Right atrium auricular region (tissue), 2 donors: Measurements from ENCODE around the gene SLC9A9. TPM values are rescaled to one million over a fixed set of nuclear protein-coding genes. Genes with fewer than 3 reads are reported as not detected.

Source experiments
- DNase-seq: peaks from one replicate; pipeline ENCODE4 v3.0.0-alpha.2; 2019; ENCODE audit warnings: low spot score
- H3K27ac ChIP-seq, 2 donors: fragments of 200-600 bp; sonication (generic); 1 replicate in 1 of 2; 2 replicates in 1 of 2; pipeline ENCODE4 v1.5.1; 2016 to 2019
- H3K27me3 ChIP-seq, 2 donors: fragments of 200-600 bp; sonication (generic); one replicate each; pipeline versions ENCODE4 v1.5.1 to v1.6.0; 2017 to 2019
- H3K36me3 ChIP-seq: fragments of 200-600 bp; sonication (generic); one replicate; pipeline ENCODE4 v1.5.1; 2016
- H3K4me1 ChIP-seq, 2 donors: fragments of 200-600 bp; sonication (generic); one replicate each; pipeline versions ENCODE4 v1.5.1 to v1.6.0; 2017 to 2019
- H3K4me3 ChIP-seq, 2 donors: fragments of 200-600 bp; sonication (generic); 1 replicate in 1 of 2; 2 replicates in 1 of 2; pipeline ENCODE4 v1.5.1; 2017 to 2019; ENCODE audit warnings: mild to moderate bottlenecking in 1 of 2, moderate library complexity in 1 of 2
- H3K9me3 ChIP-seq, 2 donors: fragments of 200-600 bp; sonication (generic); one replicate each; pipeline ENCODE4 v1.5.1; 2019
- total RNA-seq, 2 donors: library from RNA; depleted of rRNA; stranded (reverse); fragments of >200 nt; gene quantifications; one replicate each; pipeline ENCODE4 v1.1.0, GENCODE V29; 2016
- TF ChIP-seq, protein P1 (sequence below), 2 donors: fragments of 200-600 bp; sonication (generic); IDR thresholded peaks; one replicate each; pipeline ENCODE4 v1.5.1; 2019; ENCODE audit warnings: antibody characterized with exemption in 2 of 2

Gene SLC9A9
- total RNA-seq, 2 donors from 2014 or later, result 3.1 to 4.2 TPM

DNA sequence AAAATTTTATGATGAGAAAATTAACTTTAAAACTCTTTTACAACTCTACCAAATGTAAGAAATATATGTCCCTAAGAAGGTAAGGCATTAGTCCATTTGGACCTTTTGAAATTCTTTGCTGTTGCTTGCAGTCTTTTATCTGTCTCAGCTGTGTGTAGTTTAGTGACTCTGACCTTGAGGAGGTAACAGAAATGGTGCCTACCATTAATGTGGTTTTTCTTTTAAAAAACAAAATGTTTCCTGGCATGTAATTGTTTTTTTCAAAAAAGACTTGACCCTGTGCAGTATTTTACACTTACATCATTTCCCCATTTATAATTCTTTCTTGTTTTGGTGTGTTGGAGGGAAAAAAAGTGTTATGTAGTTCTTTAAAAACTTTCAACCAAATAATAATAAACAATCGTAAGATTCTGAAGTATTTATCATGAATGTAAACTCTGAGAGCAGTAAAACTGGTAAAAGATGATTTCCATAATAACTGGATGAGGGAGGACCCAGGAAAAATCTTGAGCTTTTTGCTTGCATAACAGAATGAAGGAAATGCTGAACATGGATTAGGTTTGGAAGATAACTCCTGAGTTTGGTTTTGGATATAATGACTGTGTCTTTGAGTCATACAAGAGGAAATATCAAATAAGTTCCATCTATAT lies 503.6 kb downstream of the SLC9A9 start:
- Histone ChIP-seq H3K9me3 (no peaks in the 10 kb centered on the region), H3K27me3 (no peaks in the 10 kb centered on the region), H3K4me3 (no peak overlapping the region), H3K4me1 (no peaks in the 10 kb centered on the region), H3K36me3 (no peaks in the 10 kb centered on the region), H3K27ac (no peak overlapping the region)
- DNase-seq, result no peak
- TF ChIP-seq, protein P1, sequence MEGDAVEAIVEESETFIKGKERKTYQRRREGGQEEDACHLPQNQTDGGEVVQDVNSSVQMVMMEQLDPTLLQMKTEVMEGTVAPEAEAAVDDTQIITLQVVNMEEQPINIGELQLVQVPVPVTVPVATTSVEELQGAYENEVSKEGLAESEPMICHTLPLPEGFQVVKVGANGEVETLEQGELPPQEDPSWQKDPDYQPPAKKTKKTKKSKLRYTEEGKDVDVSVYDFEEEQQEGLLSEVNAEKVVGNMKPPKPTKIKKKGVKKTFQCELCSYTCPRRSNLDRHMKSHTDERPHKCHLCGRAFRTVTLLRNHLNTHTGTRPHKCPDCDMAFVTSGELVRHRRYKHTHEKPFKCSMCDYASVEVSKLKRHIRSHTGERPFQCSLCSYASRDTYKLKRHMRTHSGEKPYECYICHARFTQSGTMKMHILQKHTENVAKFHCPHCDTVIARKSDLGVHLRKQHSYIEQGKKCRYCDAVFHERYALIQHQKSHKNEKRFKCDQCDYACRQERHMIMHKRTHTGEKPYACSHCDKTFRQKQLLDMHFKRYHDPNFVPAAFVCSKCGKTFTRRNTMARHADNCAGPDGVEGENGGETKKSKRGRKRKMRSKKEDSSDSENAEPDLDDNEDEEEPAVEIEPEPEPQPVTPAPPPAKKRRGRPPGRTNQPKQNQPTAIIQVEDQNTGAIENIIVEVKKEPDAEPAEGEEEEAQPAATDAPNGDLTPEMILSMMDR (IDR thresholded peaks at IDR 0.05), result no peak

DNA sequence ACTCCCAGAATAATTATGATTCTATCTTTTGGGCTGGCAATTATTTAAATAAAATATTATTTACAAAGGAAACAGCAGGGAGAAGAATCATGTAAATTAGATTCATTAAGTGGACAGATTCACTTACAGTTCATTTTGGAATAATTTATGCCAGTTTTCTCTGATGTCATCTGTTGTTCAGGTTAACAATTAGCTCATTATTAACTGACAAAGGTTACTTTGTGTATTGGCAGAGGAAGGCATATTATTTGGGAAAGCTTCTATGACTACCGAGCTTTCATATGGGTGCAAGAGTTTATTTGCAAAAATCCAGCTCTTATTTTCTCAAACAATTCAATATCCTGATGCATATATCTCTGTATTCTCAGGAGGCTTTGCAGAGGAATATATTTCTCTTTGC lies 504.3 kb downstream of the SLC9A9 start:
- Histone ChIP-seq H3K4me3 (no peak overlapping the region), H3K27ac (no peak overlapping the region), H3K36me3 (no peaks in the 10 kb centered on the region), H3K9me3 (no peaks in the 10 kb centered on the region), H3K4me1 (no peaks in the 10 kb centered on the region), H3K27me3 (no peaks in the 10 kb centered on the region)
- no peak for DNase-seq
- TF ChIP-seq, protein P1 (IDR thresholded peaks at IDR 0.05), result no peak

DNA sequence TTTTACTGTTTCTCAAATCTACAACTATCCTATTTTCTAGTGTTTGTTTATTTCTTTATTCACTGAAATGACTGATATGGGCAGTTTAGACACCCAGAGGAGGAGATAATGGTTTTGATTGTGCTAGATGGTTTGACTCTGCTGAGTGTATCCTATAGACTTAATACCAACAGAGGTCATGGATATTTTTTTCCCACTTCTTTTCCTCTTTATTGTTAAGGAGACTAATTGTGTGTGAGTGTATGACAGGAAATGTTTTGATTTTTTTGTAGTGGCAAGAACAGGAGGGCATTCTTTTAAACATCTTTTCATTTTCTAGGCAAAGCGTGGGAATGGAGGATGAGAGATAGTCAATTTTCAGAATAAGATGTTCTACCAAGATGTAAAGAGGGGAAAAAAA lies 505.2 kb downstream of the SLC9A9 start:
- TF ChIP-seq, protein P1 (IDR thresholded peaks at IDR 0.05), result no peak
- Histone ChIP-seq H3K4me1 (no peaks in the 10 kb centered on the region), H3K4me3 (no peak overlapping the region), H3K9me3 (no peaks in the 10 kb centered on the region), H3K36me3 (no peaks in the 10 kb centered on the region), H3K27me3 (no peaks in the 10 kb centered on the region), H3K27ac (no peak overlapping the region)
- no peak for DNase-seq

DNA sequence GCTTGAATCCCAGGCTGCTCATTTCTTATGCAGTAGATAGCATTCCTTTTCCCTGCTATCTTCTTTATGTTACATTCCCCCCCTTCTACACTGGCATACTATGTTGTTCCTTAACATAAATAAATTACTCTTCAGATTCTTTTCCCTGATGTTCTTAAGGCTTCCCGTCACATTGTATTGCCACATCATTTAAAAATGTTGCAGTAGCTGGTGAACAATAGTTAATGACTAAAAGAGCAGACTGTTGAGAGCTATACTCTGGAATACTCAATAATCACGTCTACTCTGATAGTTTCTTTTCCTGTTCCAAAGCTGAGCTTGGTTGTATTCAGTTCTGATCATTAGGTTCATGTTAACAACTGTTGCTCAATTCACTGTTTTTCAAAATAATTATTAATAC lies 508.8 kb downstream of the SLC9A9 start:
- no peaks in the 10 kb centered on the region for H3K4me1 ChIP-seq

GRCh38 chr3:143337387-143337786 lies 510.9 kb downstream of the SLC9A9 start:
- no peaks in the 10 kb centered on the region for H3K4me1 ChIP-seq
- TF ChIP-seq, protein P1 (IDR thresholded peaks at IDR 0.05), result no peak
- H3K9me3 ChIP-seq, result peaks cover 0 to 10% of the 10 kb centered on the region in 2 donors
- no peaks in the 10 kb centered on the region for H3K27me3 ChIP-seq
- DNase-seq, result no peak
- H3K27ac ChIP-seq, result no peak overlapping the region
- no peaks in the 10 kb centered on the region for H3K36me3 ChIP-seq
- no peak overlapping the region for H3K4me3 ChIP-seq

More for the DNA sequence above, 508.8 kb downstream of the SLC9A9 start:
- no peaks in the 10 kb centered on the region for H3K36me3 ChIP-seq
- no peak for DNase-seq
- H3K27me3 ChIP-seq, result no peaks in the 10 kb centered on the region
- no peak overlapping the region for H3K4me3 ChIP-seq
- TF ChIP-seq, protein P1 (IDR thresholded peaks at IDR 0.05), result no peak
- H3K27ac ChIP-seq, result no peak overlapping the region
- peaks cover 0 to 10% of the 10 kb centered on the region in 2 donors for H3K9me3 ChIP-seq

DNA sequence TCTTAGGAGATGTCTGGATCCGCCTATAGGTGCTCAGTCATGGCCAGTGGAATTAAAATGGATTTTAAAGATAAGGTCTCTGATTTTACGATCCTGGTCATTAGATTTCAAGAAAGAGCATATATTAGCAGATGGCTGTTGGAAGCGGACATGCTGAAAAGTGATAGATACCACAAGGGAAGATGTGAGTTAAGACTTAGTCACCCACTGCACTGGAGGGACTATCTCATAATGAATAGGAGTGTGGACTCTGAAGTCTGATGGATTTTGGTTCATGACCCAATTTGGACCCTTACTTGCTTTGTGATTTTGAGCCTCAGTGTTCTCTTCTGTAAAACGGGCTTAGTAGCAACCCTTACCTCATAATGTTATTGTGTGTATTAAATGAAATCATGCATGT lies 514.0 kb downstream of the SLC9A9 start:
- TF ChIP-seq, protein P1 (IDR thresholded peaks at IDR 0.05), result no peak
- Histone ChIP-seq H3K9me3 (peaks cover 0 to 10% of the 10 kb centered on the region in 2 donors), H3K36me3 (no peaks in the 10 kb centered on the region), H3K4me3 (no peak overlapping the region), H3K27ac (no peak overlapping the region), H3K27me3 (no peaks in the 10 kb centered on the region), H3K4me1 (peaks cover 0 to 14% of the 10 kb centered on the region in 2 donors)
- DNase-seq, result no peak
